Right kidney (tissue), 1 donor: ENCODE measurements around the gene IYD.
"Not testable (repeated sequence)": the region's sequence is repeated elsewhere in the genome, so short reads cannot be mapped to it uniquely, and the experiment has no call there.

Experiments
- DNase-seq: peaks from one replicate; pipeline ENCODE4 v3.0.0-alpha.2; 2016

IYD gene

GRCh38 chr6:150349546-150349945 lies 19.3 kb upstream of the IYD start:
- DNase-seq: no peak

- no peak for DNase-seq
Measured at GRCh38 chr6:150352321-150353296, 16.2 kb upstream of the IYD start.

DNA sequence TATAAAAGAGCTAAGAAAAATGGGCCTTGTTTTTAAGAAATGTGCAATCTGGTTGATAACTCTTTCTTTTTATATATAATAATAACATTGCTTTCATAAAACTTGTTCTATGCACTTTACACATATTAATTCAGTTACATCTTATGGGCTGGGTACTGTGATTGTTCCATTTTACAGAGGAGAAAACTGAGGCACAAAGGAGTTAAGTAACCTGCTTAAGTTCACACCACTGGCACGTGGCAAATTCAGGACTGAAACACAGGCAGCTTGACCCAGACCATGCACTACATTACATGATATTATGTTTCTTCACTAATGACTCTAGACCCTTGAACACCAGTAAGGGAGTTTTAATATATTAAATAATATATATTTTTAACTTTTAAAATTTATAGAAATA lies 15.4 kb upstream of the IYD start:
- DNase-seq: no peak

- DNase-seq: no peak
Measured at GRCh38 chr6:150354754-150355571, 13.8 kb upstream of the IYD start.

DNA sequence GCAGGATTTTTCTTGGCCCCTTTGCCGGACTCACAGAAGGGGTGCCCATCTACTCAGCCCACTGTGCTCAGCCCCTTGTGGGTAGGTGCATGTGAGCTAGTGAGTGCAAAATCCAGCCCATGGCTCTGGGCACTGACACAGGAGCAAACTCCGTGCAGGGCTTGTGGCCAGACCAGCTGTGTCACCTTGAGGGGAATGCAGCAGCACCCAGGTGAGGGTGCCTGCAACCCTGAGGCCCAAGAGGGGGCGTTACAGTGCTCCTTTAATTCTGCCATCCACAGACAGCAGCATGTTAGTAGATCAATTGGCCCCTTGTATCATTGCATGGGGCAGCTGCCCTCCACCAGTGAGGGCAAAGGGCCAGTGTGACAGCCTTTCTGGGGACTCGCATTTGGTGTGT lies 12.9 kb upstream of the IYD start:
- no peak for DNase-seq

GRCh38 chr6:150361876-150362275 lies 6.9 kb upstream of the IYD start:
- no peak for DNase-seq

DNA sequence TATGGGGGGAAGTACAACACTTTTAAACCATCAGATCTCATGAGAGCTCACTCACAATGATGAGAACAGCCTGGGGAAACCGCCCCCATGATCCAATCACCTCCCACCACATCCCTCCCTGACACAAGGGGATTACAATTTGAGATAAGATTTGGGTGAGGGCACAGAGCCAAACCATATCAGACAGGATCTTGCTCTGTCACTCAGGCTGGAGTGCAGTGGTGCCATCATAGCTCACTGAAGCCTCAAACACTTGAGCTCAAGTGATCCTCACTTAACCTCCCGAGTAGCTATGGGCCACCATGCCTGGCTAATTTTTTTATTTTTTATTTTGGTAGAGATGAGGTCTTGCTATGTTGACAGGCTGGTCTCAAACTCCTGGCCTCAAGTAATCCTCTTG lies 5.1 kb upstream of the IYD start:
- no peak for DNase-seq

DNA sequence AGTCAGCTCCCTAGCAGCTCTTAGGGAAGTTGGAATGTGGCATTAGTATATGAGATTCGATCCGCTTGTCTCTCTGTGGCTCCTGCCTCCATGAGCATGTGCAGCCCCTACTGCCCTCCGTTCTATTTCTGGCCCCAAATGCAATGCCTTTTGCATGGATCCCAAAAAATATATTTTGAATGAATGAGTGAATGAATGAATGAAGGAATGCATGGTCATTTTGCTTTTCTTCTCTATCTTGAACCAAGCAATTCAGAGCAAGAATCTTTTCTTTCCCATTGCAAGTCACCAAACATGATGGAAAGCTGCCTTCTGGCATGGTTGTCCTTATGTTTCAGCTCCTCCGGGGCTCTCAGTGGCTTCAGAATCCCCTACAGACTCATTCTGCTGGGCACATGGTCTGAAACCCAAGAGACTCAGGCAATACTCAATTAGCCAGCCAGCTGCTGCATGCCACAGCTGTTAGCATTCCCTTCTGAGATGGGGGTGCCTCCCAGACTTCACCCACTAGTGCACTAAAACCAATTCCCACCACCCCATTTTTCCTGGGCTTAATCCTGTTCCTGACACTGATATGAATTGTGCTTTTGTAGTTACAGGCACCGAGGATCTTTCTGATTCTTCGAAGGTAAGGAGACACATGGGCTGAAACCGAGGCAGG lies 2.6 kb upstream of the IYD start:
- DNase-seq: no peak

DNA sequence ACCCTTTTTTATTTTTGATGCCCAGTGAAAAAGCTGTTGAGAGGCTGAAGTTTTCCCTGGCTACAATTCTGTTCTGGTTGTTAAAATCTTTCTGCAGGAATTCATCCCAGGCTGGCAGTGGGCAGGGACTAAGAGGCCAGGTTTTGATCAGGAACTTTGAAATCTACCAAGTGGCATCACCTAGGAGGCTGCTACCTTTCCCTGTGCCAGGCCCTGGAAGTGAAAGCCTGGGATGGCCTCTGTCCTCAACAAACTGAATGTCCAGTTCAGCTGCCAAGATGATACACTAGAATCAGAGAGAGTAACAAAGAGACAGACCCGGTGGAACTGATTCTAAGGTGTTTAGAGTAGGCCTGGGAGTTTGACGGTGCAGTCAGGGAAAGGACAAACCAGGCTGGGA lies 596 bp downstream of the IYD start:
- DNase-seq: no peak

DNA sequence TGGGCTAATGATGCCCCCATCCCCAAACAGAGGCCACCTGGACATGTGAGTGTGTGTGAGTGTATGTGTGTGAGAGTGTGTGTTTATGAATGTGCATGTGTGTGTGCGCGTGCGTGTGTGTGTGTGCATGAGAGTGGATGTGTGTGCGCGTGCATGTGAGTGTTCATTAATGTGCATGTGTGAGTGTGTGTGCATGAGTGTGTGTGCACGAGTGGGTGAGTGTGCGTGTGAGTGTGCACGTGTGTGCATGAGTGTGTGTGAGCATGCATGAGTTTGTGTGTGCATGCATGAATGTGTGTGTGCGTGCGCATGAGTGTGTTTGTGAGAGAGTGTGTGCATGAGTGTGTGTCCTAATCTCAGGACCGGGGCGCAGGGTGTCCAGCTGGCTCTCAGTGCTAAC lies 1.3 kb downstream of the IYD start:
- DNase-seq: no peak

DNA sequence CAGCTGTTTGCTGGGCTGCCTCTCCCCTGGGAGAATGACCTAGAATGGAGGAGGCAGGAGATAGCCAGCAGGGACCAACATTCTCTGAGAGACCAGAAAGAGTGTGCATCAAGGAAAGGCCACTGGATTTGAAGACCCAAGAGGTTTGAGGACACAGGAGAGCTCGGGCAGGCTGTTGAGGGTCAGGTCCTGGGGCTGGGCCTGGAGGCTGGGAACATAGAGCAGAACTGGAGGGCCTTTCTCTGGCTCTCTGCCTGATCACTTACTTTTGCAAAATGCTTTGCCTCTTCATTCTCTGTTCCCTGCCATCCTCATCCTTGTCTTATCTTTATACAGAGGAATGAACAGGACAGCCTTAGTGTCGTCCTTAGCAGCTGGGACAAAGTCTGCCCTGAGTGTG lies 2.5 kb downstream of the IYD start:
- DNase-seq: no peak

GRCh38 chr6:150372051-150372450 lies 3.2 kb downstream of the IYD start:
- DNase-seq: no peak

DNA sequence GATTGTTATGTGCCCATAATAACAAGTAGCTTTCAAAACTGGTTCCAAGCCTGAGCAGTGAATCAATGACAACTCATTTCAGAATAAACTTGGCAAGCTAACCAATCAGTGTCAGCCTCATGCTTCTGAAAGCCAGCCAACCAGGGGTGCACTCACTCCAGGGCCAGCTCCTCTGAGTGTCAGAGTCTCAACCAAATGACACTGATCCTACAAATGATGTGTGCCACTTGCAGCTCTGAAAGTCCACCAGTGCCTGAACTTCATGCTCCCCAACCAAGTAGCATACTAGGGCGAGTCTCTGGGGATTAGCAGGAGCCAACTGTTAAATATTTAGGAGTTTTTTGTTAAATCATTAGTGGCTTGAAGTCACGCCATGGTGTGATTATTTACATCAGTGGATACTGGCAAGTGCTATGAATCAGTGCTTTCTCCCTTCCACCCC lies 4.5 kb downstream of the IYD start:
- DNase-seq: no peak

GRCh38 chr6:150374346-150374745 lies 5.5 kb downstream of the IYD start:
- not testable (repeated sequence) for DNase-seq

DNA sequence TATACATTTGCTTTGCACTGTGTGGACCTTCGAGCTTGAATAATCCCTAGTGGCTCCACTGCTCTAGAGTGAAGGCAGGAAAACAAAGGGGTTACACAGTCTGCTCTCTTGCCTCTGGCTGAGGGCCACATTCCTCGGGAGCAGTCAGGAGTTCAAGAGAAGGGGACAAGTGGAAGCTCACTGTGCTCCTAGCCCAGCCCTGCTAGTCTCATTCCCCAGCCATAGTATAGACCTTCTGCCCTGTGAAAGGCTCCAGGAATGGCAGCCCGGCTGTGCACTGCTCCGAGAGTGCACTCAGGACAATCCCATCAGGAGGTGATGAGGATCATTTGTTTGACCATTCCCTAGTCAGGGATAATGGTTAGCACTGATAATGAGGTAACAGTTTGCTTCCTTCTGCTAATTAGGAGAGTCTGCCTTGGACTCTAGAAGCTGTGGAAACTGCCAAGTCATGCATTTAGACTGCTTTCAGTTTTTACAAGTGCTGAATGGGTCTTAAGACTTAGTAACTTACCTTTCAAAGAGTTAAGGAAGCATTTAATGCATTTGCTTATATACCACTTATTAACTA lies 8.5 kb downstream of the IYD start:
- peak; percentile 66 for DNase-seq

- no peak for DNase-seq
Measured at GRCh38 chr6:150380256-150380655, 11.4 kb downstream of the IYD start.

DNA sequence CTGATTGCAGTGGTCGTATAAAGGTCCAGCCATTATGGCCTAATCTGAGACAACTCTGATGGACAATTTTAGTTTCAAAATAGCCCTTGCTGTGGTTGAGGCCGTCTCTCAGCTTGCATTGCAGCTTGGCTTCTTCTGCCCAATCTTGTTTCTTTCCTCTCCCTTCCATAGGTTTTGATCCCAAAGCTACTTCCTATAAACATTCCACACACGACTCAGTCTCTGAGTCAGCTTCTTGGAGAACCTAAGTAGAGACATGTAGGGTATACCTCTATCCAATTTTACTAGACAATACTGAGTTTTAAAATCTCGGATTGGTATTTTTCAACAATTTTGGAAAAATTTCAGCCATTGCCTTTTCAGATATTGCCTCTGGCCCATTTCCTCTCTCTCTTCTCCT lies 13.4 kb downstream of the IYD start:
- no peak for DNase-seq

DNA sequence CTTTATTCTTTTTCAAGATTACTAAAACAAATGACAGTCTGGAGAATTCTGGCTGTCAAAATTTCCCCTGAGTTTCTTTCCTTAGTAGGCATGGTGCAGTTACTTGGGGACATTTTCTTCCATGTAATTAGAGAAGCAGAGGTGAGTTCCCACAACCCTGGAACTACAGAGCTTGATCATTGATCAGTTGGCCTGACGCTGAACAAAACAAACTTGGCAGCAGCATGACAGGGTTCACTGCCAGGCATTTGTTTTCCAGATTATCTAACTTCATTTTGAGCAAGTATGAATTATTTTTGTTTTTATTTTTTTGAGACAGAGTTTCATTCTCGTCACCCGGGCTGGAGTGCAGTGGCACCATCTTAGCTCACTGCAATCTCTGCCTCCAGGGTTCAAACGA lies 22.6 kb downstream of the IYD start:
- DNase-seq: no peak

DNA sequence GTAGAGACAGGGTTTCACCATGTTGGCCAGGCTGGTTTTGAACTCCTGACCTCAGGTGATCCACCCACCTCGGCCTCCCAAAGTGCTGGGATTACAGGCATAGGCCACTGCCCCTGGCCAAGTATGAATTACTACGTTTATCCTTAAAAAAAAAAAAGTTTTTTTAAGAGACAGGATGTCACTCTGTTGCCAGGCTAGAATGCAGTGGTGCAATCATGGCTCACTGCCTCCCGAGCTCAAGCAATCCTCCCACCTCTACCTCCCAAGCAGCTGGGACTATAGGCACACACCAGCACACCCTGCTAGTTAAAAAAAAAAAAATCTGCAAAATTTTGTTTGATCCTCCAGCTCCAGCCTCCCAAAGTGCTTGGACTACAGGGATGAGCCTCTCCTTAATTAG lies 23.1 kb downstream of the IYD start:
- DNase-seq: no peak

DNA sequence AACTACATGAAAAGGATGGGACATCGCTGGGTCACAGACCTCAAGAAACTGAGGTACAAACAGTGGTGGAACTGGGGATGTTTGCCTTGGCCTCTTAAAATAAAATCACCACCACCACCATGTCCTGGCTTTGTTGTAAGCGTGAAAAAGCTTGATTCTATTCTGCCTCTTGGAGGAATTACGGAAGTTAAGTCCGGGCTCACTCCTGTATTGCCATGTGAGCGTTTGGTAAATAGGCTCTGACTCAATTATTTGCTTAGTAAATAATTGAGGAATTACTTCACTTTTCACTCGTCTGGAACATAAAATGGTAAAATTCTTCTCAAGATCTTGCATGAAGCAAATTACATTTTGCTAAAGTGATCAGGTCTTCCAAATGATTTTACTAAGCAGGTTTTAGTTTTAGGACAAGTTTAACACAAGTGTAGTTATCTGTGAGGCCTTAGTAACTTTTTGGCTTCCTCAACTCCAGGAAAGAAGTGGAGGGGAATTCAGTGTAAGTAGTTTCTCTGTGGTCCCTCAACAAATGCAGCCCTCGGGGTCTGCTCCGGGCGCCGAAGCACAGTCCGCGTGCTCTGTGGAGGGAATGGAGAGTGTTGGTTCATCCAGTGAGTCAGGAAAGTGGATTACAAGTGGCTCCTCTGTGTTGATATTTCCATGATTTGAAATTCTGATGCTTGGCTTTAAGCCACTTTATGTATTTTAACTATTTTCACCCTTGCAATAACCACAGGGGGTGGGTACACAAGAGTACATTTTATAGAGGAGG lies 23.8 kb downstream of the IYD start:
- no peak for DNase-seq

GRCh38 chr6:150394053-150394898 lies 25.5 kb downstream of the IYD start:
- DNase-seq: no peak
